Measurements from ENCODE around the gene TBL1X.

- TF ChIP-seq POLR2AphosphoS5 (IDR thresholded peaks at IDR 0.05; ENCODE audit: low read depth, low read length) (no peak), REST (IDR thresholded peaks at IDR 0.05; ENCODE audit: insufficient read depth in 1 of 2, low read depth in 2 of 2, low read length in 2 of 2) (no peak)
Observed at GRCh38 chrX:9611436-9612145, 146.7 kb downstream of the TBL1X start.
